ENCODE results near the gene LYPLA2. TPM values are rescaled to one million over a fixed set of nuclear protein-coding genes. Genes with fewer than 3 reads are reported as not detected.

Gene LYPLA2
- 54.5 to 58.3 TPM (median 56.5 TPM) in 5 replicates for total RNA-seq (2022; extraction: Qiagen RNA extraction)

DNA sequence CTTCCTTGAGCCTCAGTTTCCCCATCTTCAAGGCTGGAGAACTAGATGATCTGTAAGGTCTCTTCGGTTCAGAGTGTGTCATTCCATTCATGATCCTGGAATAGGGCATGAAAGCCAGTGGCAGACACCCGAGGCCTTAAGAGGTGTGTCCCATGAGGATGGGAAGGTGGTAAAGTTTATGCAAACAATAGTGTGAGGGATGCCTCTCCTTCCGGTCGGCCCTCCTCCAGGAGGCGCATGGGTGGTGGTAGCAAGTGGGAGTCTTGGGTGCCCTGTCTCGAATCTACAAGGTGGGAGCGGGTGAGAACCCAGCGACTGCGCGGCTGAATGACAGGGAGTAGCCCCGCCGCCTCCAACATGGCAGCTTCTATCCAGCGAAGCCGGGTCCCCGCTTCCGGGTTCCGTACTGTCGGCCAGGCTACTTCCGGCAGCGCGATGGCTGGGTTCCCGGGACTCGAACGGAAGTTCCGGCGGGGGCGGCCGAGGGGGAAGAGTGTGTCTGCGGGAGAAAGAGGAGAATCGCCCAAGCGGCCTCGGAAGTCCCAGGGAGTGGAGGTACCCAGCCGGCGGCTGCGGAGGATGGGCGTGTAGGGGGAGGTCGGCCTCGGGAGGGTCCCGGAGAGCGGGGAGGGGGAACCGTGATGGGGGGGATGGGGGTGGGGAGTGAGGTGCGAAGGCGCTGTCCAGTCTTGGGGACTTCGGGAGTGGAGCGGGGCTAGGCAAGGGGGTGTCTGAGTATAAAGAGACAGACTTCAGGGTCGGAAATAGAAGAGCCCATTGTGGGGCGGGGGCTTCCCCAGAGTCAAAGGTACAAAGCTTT lies at the start of gene LYPLA2:
LYPLA2 (plus strand) TSS at position 450 of the 820 bp plus-strand sequence. CDS start 1,538 bp downstream, outside the sequence.

DNA sequence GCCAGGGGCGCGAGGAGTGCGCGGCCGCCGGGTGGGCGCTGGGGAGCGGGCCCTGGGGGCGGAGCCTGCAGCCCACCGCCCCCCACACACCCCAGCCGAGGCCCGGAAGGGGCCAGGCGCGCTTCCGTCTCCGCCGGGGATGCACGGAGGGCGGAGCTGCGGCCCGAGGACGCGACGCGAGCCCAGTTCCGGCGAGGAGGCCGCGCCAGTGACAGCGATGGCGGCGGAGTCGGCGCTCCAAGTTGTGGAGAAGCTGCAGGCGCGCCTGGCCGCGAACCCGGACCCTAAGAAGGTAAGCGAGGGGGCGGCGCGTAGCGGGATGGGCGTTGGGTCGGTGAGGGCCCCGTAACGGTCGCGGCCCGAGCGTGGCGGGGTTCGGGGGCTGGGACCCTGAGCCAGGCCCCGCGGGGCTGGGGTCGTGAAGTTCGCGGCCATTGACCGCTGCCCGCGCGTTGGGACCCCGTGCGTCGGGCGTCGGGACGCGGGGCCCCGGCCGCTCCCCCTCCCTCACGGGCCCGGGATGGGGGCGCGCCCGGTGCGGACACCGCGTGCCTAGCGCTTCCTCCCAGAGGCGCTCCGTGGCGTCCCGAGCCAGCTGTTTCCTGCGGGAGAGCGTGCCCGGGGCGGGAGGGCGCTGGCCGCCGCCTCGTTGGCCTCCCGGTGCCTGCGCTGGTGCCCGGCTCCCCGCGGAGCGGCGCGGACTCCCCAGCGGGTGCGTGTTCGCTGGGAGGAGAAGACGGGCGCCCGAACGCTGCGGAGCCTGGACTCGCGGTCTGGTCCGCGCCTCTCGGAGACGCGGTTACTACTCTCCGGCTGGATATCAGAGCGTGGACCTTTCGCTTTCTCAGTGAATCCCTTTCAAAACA lies 47.4 kb upstream of the LYPLA2 start, which contains the start of gene ELOA:
ELOA (plus strand) TSS at position 185 of the 866 bp plus-strand sequence; CDS start at position 218, 33 bp downstream.

GRCh38 chr1:23777979-23778814 lies 12.7 kb upstream of the LYPLA2 start, which contains the start of gene PITHD1:
Gene PITHD1 (plus strand): TSS chr1:23778418. CDS start chr1:23778516, 98 bp downstream.

DNA sequence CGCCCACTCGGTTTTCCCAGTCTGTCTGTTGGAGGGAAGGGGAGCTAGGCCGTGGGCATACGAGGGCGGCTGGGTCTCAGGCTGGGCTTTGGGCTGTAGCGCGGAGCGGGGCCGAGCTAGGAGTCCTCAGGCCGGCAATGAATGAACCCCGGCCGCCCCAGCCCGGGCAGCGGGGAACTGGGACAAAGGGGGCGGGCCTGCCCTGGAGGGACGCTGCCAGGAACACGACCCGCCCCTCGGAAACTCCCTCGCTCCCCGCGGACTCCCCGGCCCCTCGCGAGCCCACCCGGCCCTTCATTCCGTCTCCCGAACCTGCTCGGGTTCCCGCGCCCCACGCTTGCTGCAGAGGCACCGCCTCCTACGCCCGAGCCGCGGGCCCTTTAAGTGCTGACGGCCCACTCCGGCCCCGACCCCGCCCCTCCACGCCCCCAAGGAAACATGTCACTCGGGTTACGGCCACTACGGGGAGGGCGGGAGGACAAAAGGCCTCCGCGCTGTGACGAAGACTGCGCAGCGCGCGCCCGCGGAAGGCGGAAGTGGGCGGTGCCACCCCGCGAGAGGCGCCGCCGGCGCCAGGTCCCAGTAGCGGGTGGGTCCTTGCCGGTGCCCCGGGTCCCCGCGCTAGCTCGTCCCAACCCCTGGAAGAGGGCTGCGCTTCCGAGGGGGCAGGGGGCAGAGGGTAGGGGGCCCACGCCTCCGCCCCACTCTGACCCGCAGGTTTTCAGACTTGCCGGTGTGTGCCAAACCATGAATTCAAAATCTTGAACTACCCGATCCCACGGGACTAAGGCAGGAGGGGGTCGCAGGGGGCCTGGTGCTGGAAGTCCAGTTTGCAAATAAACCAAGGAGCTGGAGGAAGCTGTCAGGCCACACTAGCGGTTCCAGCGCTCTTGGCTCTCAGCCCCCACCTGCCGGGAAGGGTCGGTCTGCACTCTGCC lies 9.7 kb downstream of the LYPLA2 start, which contains the start of gene GALE:
GALE (minus strand) TSS at position 355 of the 938 bp plus-strand sequence. CDS start 1,747 bp downstream, outside the sequence.

GRCh38 chr1:23825076-23825761 lies 34.3 kb downstream of the LYPLA2 start, which contains the start of gene HMGCL:
Gene HMGCL (minus strand): TSS chr1:23825429. CDS start chr1:23825415, 14 bp downstream.

Other genes with a start within 250 kb of the LYPLA2 start
- 302 to 419 TPM (median 395 TPM) in 5 replicates for gene ID3, start 231.6 kb upstream of the LYPLA2 start, total RNA-seq (2022; extraction: Qiagen RNA extraction)
- gene RPL11, start 99.3 kb upstream of the LYPLA2 start, total RNA-seq (2022; extraction: Qiagen RNA extraction): 1,026 to 1,507 TPM (median 1,393 TPM) in 5 replicates
- gene ELOA, start 47.7 kb upstream of the LYPLA2 start, total RNA-seq (2022; extraction: Qiagen RNA extraction): 25.8 to 34.8 TPM (median 27.0 TPM) in 5 replicates
- 25.9 to 36.1 TPM (median 31.4 TPM) in 5 replicates for gene PITHD1, start 12.7 kb upstream of the LYPLA2 start, total RNA-seq (2022; extraction: Qiagen RNA extraction)
- gene GALE, start 9.6 kb downstream of the LYPLA2 start, total RNA-seq (2022; extraction: Qiagen RNA extraction): 70.0 to 76.3 TPM (median 74.4 TPM) in 5 replicates
- gene HMGCL, start 34.3 kb downstream of the LYPLA2 start, total RNA-seq (2022; extraction: Qiagen RNA extraction): 13.2 to 14.6 TPM (median 13.6 TPM) in 5 replicates
- gene FUCA1, start 77.1 kb downstream of the LYPLA2 start, total RNA-seq (2022; extraction: Qiagen RNA extraction): 9.6 to 11.2 TPM (median 10.2 TPM) in 5 replicates
- 0.01 TPM in 1 of 5 replicates, not detected in the others for gene CNR2, start 122.2 kb downstream of the LYPLA2 start, total RNA-seq (2022; extraction: Qiagen RNA extraction)
- 29.4 to 42.8 TPM (median 39.1 TPM) in 5 replicates for gene PNRC2, start 168.7 kb downstream of the LYPLA2 start, total RNA-seq (2022; extraction: Qiagen RNA extraction)
- gene SRSF10, start 189.2 kb downstream of the LYPLA2 start, total RNA-seq (2022; extraction: Qiagen RNA extraction): 86.1 to 116 TPM (median 94.7 TPM) in 5 replicates